Colonic mucosa (tissue), 4 donors: ENCODE results near the gene CCM2L. TPM values are rescaled to one million over a fixed set of nuclear protein-coding genes. Genes with fewer than 3 reads are reported as not detected.

Experiments
- DNase-seq: peaks from one replicate; pipeline ENCODE4 v3.0.0-alpha.2; 2020
- H3K27ac ChIP-seq: fragments of 200-600 bp; one replicate; pipeline ENCODE4 v1.8.0; 2021
- H3K27me3 ChIP-seq: fragments of 200-600 bp; one replicate; pipeline ENCODE4 v1.8.0; 2021
- H3K36me3 ChIP-seq: fragments of 200-600 bp; one replicate; pipeline ENCODE4 v1.8.0; 2021
- H3K4me1 ChIP-seq: fragments of 200-600 bp; one replicate; pipeline ENCODE4 v1.8.0; 2021; ENCODE audit warnings: mild to moderate bottlenecking
- H3K4me3 ChIP-seq: fragments of 200-600 bp; one replicate; pipeline ENCODE4 v1.8.0; 2021
- H3K9ac ChIP-seq, 2 donors: one replicate each; pipeline ENCODE4 v1.7.0; 2013; ENCODE audit warnings: control low read depth in 2 of 2, low read depth in 2 of 2, low read length in 2 of 2
- H3K9me3 ChIP-seq: fragments of 200-600 bp; one replicate; pipeline ENCODE4 v1.8.0; 2021
- intact Hi-C: fragments of 100-400 bp; cut with DNase I; formaldehyde crosslinking; loops from one replicate; pipeline ENCODE4 v1.14.1; 2022
- total RNA-seq, 2 donors: library from RNA; stranded (reverse); fragmentation: NEBNext Ultra II Directional in 1 of 2; extraction: Animal tissue kit (Norgen Biotek cat#: 25700) in 1 of 2; gene quantifications; one replicate each; pipeline ENCODE4 v1.2.1, GENCODE V29; 2021
- TF ChIP-seq, protein P1 (sequence below): fragments of 200-600 bp; IDR thresholded peaks from one replicate; pipeline ENCODE4 v1.8.0; 2022; ENCODE audit warnings: antibody characterized with exemption, mild to moderate bottlenecking
- donor health status: healthy.
- donor health status: DM: no; HTN: no; CAD: no.
- donor health status: DM: no; HTN: no; CAD: no.

The CCM2L gene
- total RNA-seq, 2 donors from 2014 or later = 1.1 to 1.2 TPM

DNA sequence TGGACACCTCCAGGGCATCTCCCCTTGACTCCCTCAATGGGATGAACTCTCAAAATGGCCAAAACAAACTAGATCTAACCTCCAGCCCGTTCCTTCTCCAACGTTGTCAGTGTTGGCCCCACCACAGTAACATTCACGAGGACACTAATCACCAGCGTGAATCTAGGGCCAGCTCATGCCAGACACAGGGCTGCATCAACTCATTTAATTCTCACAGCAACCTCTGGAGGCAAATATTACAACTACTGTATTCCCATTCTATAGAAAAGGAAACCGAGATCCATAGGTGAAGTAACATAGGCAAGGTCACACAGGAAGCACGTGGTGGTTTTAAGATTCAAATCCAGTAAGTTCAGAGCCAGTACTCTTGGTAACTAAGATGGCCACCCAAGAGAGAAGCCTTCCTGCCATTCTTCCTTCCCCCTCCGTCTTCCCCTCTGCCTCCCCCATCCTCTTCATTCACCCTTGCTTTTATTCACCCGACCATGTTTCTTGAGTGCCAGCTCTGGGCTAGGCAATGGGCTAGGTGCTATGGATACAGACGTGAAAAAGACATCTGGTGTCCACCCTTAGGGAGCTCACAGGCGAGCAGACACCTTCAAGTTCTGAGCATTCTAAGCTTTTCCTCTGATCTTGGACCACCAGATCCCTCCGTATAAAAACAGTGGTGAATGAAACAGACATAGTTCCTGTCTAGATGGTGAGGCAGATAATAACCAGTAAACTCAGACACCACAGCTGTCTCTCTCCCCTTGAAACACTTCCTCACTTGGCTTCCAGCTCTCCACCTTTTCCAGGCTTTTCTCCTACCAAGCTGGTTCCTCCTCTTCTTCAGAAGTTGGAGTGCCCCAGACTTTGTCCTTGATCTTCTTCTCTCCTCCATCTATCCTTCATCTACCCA, 9.6 kb downstream of the CCM2L start:
- intact Hi-C loops = no loop called here
- H3K9ac ChIP-seq = no peak overlapping the region
- H3K27ac ChIP-seq = no peak overlapping the region
- H3K4me3 ChIP-seq = no peak overlapping the region
- H3K9me3 ChIP-seq = no peaks in the 10 kb centered on the region
- TF ChIP-seq, protein P1, sequence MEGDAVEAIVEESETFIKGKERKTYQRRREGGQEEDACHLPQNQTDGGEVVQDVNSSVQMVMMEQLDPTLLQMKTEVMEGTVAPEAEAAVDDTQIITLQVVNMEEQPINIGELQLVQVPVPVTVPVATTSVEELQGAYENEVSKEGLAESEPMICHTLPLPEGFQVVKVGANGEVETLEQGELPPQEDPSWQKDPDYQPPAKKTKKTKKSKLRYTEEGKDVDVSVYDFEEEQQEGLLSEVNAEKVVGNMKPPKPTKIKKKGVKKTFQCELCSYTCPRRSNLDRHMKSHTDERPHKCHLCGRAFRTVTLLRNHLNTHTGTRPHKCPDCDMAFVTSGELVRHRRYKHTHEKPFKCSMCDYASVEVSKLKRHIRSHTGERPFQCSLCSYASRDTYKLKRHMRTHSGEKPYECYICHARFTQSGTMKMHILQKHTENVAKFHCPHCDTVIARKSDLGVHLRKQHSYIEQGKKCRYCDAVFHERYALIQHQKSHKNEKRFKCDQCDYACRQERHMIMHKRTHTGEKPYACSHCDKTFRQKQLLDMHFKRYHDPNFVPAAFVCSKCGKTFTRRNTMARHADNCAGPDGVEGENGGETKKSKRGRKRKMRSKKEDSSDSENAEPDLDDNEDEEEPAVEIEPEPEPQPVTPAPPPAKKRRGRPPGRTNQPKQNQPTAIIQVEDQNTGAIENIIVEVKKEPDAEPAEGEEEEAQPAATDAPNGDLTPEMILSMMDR = no peak
- no peaks in the 10 kb centered on the region for H3K4me1 ChIP-seq
- DNase-seq = no peak
- H3K36me3 ChIP-seq = no peaks in the 10 kb centered on the region
- peaks cover 25% of the 10 kb centered on the region for H3K27me3 ChIP-seq

DNA sequence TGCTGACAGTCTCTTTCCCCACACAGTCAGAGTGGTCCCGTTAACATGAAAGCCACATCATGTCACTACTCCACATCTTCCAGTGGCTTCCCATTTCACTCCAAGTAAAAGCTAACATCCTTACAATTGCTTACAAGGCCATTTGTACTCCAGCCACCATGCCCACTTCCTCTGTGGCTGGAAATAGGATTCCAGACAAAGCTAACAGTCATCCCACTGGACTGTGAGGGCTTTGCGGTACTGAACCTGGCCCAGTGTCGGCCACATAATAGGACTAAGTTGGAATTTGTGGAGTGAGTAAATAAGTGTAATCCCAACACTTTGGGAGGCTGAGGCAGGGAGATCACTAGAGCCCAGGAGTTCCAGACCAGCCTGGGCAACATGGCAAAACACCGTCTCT, 10.9 kb downstream of the CCM2L start:
- Histone ChIP-seq H3K27me3 (peaks cover 25% of the 10 kb centered on the region), H3K4me1 (no peaks in the 10 kb centered on the region), H3K27ac (no peak overlapping the region), H3K36me3 (no peaks in the 10 kb centered on the region), H3K9ac (no peak overlapping the region), H3K9me3 (no peaks in the 10 kb centered on the region), H3K4me3 (no peak overlapping the region)
- intact Hi-C loops = no loop called here
- TF ChIP-seq, protein P1 = no peak
- DNase-seq = no peak

GRCh38 chr20:32024683-32025295, 14.6 kb downstream of the CCM2L start:
- intact Hi-C loops = no loop called here
- Histone ChIP-seq H3K9ac (no peak overlapping the region), H3K27me3 (peaks cover 7% of the 10 kb centered on the region)

DNA sequence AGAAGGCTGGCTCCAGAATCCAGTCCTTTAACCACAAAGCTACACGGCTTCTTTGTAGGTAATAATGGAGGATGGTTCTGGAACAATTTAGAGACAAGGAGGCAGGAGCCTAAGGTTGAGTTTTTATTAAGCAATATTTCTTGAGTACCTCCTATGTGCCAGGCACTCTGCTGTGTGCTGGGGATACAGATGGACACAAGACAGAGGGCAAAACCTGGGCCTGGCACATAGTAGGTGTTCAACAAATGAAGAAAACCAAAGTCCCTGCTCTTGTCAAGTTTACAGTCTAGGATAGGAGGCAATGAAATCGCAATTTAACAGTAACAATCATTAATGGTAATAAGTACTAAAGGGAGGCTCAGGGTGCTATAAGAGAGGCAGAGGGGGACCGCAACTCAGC, 17.4 kb downstream of the CCM2L start:
- no peaks in the 10 kb centered on the region for H3K9me3 ChIP-seq
- intact Hi-C loops = no loop called here
- no peak overlapping the region for H3K27ac ChIP-seq
- H3K4me1 ChIP-seq = no peaks in the 10 kb centered on the region
- no peak overlapping the region for H3K4me3 ChIP-seq
- no peak for DNase-seq
- H3K9ac ChIP-seq = no peak overlapping the region
- TF ChIP-seq, protein P1 = no peak
- no peaks in the 10 kb centered on the region for H3K36me3 ChIP-seq
- peaks cover 4% of the 10 kb centered on the region for H3K27me3 ChIP-seq

More at GRCh38 chr20:32024683-32025295, 14.6 kb downstream of the CCM2L start:
- DNase-seq = no peak
- Histone ChIP-seq H3K4me1 (no peaks in the 10 kb centered on the region), H3K4me3 (no peak overlapping the region), H3K27ac (no peak overlapping the region), H3K36me3 (no peaks in the 10 kb centered on the region), H3K9me3 (no peaks in the 10 kb centered on the region)
- TF ChIP-seq, protein P1 = no peak

GRCh38 chr20:32028647-32029372, 18.6 kb downstream of the CCM2L start:
- peaks cover 4% of the 10 kb centered on the region for H3K27me3 ChIP-seq
- H3K36me3 ChIP-seq = no peaks in the 10 kb centered on the region
- no peaks in the 10 kb centered on the region for H3K9me3 ChIP-seq
- TF ChIP-seq, protein P1 = no peak
- no peaks in the 10 kb centered on the region for H3K4me1 ChIP-seq
- intact Hi-C loops = no loop called here
- H3K27ac ChIP-seq = no peak overlapping the region
- no peak overlapping the region for H3K9ac ChIP-seq
- DNase-seq = no peak
- H3K4me3 ChIP-seq = no peak overlapping the region
